ENCODE measurements around the gene IL1RAPL1. TPM values are rescaled to one million over a fixed set of nuclear protein-coding genes. Genes with fewer than 3 reads are reported as not detected.

The IL1RAPL1 gene
- total RNA-seq, 2 experiments from 2014 or later, result not detected

GRCh38 chrX:28979877-28980276, 392.6 kb downstream of the IL1RAPL1 start:
- no peak overlapping the region for H3K4me3 Mint-ChIP-seq
- CTCF ChIA-PET, result no interaction called here
- no peak for DNase-seq
- POLR2A ChIA-PET, result no interaction called here
- peaks cover 7% of the 10 kb centered on the region for H3K9me3 Mint-ChIP-seq
- H3K4me1 Mint-ChIP-seq, result no peaks in the 10 kb centered on the region
- no peaks in the 10 kb centered on the region for H3K27me3 Mint-ChIP-seq
- H3K27ac Mint-ChIP-seq, result no peak overlapping the region
- H3K36me3 Mint-ChIP-seq (ENCODE audit: low read depth), result no peaks in the 10 kb centered on the region

- ChIA-PET CTCF (no interaction called here), POLR2A (no interaction called here)
- DNase-seq, result no peak
- H3K36me3 Mint-ChIP-seq (ENCODE audit: low read depth), result no peaks in the 10 kb centered on the region
- H3K9me3 Mint-ChIP-seq, result peaks cover 7% of the 10 kb centered on the region
- no peak overlapping the region for H3K27ac Mint-ChIP-seq
- no peak overlapping the region for H3K4me3 Mint-ChIP-seq
- H3K4me1 Mint-ChIP-seq, result no peaks in the 10 kb centered on the region
- no peaks in the 10 kb centered on the region for H3K27me3 Mint-ChIP-seq
Observed at GRCh38 chrX:28981952-28982351, 394.7 kb downstream of the IL1RAPL1 start.

- Mint-ChIP-seq H3K4me1 (no peaks in the 10 kb centered on the region), H3K27me3 (no peaks in the 10 kb centered on the region), H3K36me3 (ENCODE audit: low read depth) (no peaks in the 10 kb centered on the region), H3K4me3 (no peak overlapping the region), H3K9me3 (peaks cover 3% of the 10 kb centered on the region), H3K27ac (no peak overlapping the region)
- ChIA-PET CTCF (no interaction called here), POLR2A (no interaction called here)
- DNase-seq, result no peak
Observed at GRCh38 chrX:28988246-28988645, 401.0 kb downstream of the IL1RAPL1 start.

GRCh38 chrX:28997706-28998463, 410.6 kb downstream of the IL1RAPL1 start:
- Mint-ChIP-seq H3K9me3 (no peaks in the 10 kb centered on the region), H3K4me3 (no peak overlapping the region), H3K36me3 (ENCODE audit: low read depth) (no peaks in the 10 kb centered on the region), H3K27ac (no peak overlapping the region), H3K27me3 (no peaks in the 10 kb centered on the region), H3K4me1 (no peaks in the 10 kb centered on the region)
- ChIA-PET CTCF (no interaction called here), POLR2A (no interaction called here)
- no peak for DNase-seq

- Mint-ChIP-seq H3K36me3 (ENCODE audit: low read depth) (no peaks in the 10 kb centered on the region), H3K9me3 (no peaks in the 10 kb centered on the region), H3K27me3 (no peaks in the 10 kb centered on the region), H3K4me1 (no peaks in the 10 kb centered on the region), H3K27ac (no peak overlapping the region), H3K4me3 (no peak overlapping the region)
- CTCF ChIA-PET, result no interaction called here
- POLR2A ChIA-PET, result no interaction called here
- no peak for DNase-seq
Observed at GRCh38 chrX:28998609-28999135, 411.4 kb downstream of the IL1RAPL1 start.

- Mint-ChIP-seq H3K36me3 (ENCODE audit: low read depth) (no peaks in the 10 kb centered on the region), H3K4me1 (no peaks in the 10 kb centered on the region), H3K4me3 (no peak overlapping the region), H3K27me3 (no peaks in the 10 kb centered on the region), H3K27ac (no peak overlapping the region), H3K9me3 (no peaks in the 10 kb centered on the region)
- ChIA-PET CTCF (no interaction called here), POLR2A (no interaction called here)
- DNase-seq, result no peak
Observed at GRCh38 chrX:29012867-29013266, 425.6 kb downstream of the IL1RAPL1 start.

GRCh38 chrX:29023207-29023606, 436.0 kb downstream of the IL1RAPL1 start:
- POLR2A ChIA-PET, result no interaction called here
- Mint-ChIP-seq H3K9me3 (peaks cover 6% of the 10 kb centered on the region), H3K36me3 (ENCODE audit: low read depth) (no peaks in the 10 kb centered on the region), H3K27ac (no peak overlapping the region), H3K4me3 (no peak overlapping the region), H3K4me1 (no peaks in the 10 kb centered on the region), H3K27me3 (no peaks in the 10 kb centered on the region)
- DNase-seq, result no peak
- CTCF ChIA-PET, result no interaction called here

GRCh38 chrX:29024871-29025270, 437.6 kb downstream of the IL1RAPL1 start:
- H3K36me3 Mint-ChIP-seq (ENCODE audit: low read depth), result no peaks in the 10 kb centered on the region
- H3K27ac Mint-ChIP-seq, result no peak overlapping the region
- no peak for DNase-seq
- peaks cover 2% of the 10 kb centered on the region for H3K9me3 Mint-ChIP-seq
- no peaks in the 10 kb centered on the region for H3K4me1 Mint-ChIP-seq
- POLR2A ChIA-PET, result no interaction called here
- CTCF ChIA-PET, result no interaction called here
- H3K4me3 Mint-ChIP-seq, result no peak overlapping the region
- H3K27me3 Mint-ChIP-seq, result no peaks in the 10 kb centered on the region

GRCh38 chrX:29039501-29039900, 452.3 kb downstream of the IL1RAPL1 start:
- Mint-ChIP-seq H3K27ac (no peak overlapping the region), H3K4me1 (no peaks in the 10 kb centered on the region), H3K4me3 (no peak overlapping the region), H3K9me3 (no peaks in the 10 kb centered on the region), H3K36me3 (ENCODE audit: low read depth) (no peaks in the 10 kb centered on the region), H3K27me3 (no peaks in the 10 kb centered on the region)
- ChIA-PET POLR2A (no interaction called here), CTCF (no interaction called here)
- DNase-seq, result no peak

GRCh38 chrX:29040160-29040559, 452.9 kb downstream of the IL1RAPL1 start:
- Mint-ChIP-seq H3K27me3 (no peaks in the 10 kb centered on the region), H3K4me1 (no peaks in the 10 kb centered on the region), H3K9me3 (no peaks in the 10 kb centered on the region), H3K36me3 (ENCODE audit: low read depth) (no peaks in the 10 kb centered on the region), H3K4me3 (no peak overlapping the region), H3K27ac (no peak overlapping the region)
- ChIA-PET POLR2A (no interaction called here), CTCF (no interaction called here)
- DNase-seq, result no peak

- no peak overlapping the region for H3K27ac Mint-ChIP-seq
- no peaks in the 10 kb centered on the region for H3K36me3 Mint-ChIP-seq (ENCODE audit: low read depth)
- no peaks in the 10 kb centered on the region for H3K9me3 Mint-ChIP-seq
- no peaks in the 10 kb centered on the region for H3K27me3 Mint-ChIP-seq
- no peak for DNase-seq
- ChIA-PET CTCF (no interaction called here), POLR2A (no interaction called here)
- no peaks in the 10 kb centered on the region for H3K4me1 Mint-ChIP-seq
- H3K4me3 Mint-ChIP-seq, result no peak overlapping the region
Observed at GRCh38 chrX:29042341-29042740, 455.1 kb downstream of the IL1RAPL1 start.

GRCh38 chrX:29043746-29044145, 456.5 kb downstream of the IL1RAPL1 start:
- no peak for DNase-seq
- H3K9me3 Mint-ChIP-seq, result no peaks in the 10 kb centered on the region
- H3K4me3 Mint-ChIP-seq, result no peak overlapping the region
- H3K27me3 Mint-ChIP-seq, result no peaks in the 10 kb centered on the region
- no peaks in the 10 kb centered on the region for H3K4me1 Mint-ChIP-seq
- H3K27ac Mint-ChIP-seq, result no peak overlapping the region
- CTCF ChIA-PET, result no interaction called here
- POLR2A ChIA-PET, result no interaction called here
- H3K36me3 Mint-ChIP-seq (ENCODE audit: low read depth), result no peaks in the 10 kb centered on the region

- no peaks in the 10 kb centered on the region for H3K27me3 Mint-ChIP-seq
- H3K36me3 Mint-ChIP-seq (ENCODE audit: low read depth), result no peaks in the 10 kb centered on the region
- H3K4me1 Mint-ChIP-seq, result no peaks in the 10 kb centered on the region
- H3K4me3 Mint-ChIP-seq, result no peak overlapping the region
- ChIA-PET CTCF (no interaction called here), POLR2A (no interaction called here)
- H3K27ac Mint-ChIP-seq, result no peak overlapping the region
- H3K9me3 Mint-ChIP-seq, result no peaks in the 10 kb centered on the region
- DNase-seq, result no peak
Observed at GRCh38 chrX:29044423-29045184, 457.4 kb downstream of the IL1RAPL1 start.

GRCh38 chrX:29065477-29065876, 478.2 kb downstream of the IL1RAPL1 start:
- Mint-ChIP-seq H3K9me3 (no peaks in the 10 kb centered on the region), H3K36me3 (ENCODE audit: low read depth) (no peaks in the 10 kb centered on the region), H3K4me3 (no peak overlapping the region), H3K27ac (no peak overlapping the region), H3K27me3 (no peaks in the 10 kb centered on the region), H3K4me1 (no peaks in the 10 kb centered on the region)
- no peak for DNase-seq
- CTCF ChIA-PET, result no interaction called here
- POLR2A ChIA-PET, result no interaction called here
